CD4-positive, alpha-beta T cell (primary cell): ENCODE data around the gene ADGRV1. TPM values are rescaled to one million over a fixed set of nuclear protein-coding genes. Genes with fewer than 3 reads are reported as not detected.

Experiments used
- ATAC-seq: fragments of 200-7000 bp; cut with Tn5 transposase; one replicate; pipeline ENCODE4 v1.10.0; 2022; ENCODE audit warnings: mild to moderate bottlenecking; ENCODE audit not compliant: poor library complexity
- CTCF ChIA-PET: fragments of 350-600 bp; sonication (Branson Sonifier 250); formaldehyde crosslinking; loops from one replicate; lab custom pipeline; 2021; ENCODE audit warnings: antibody characterized with exemption, inconsistent platforms; lab: Charles Lee
- POLR2A ChIA-PET: fragments of 350-600 bp; sonication (Branson Sonifier 250); formaldehyde crosslinking; loops from one replicate; lab custom pipeline; 2021; ENCODE audit warnings: antibody characterized with exemption, inconsistent platforms; lab: Charles Lee
- DNase-seq, 14 experiments: peaks; one replicate each; pipeline ENCODE4 v3.0.0-alpha.2; 2013 to 2020; ENCODE audit warnings: mixed read lengths in 2 of 14
- H3K27ac ChIP-seq, 2 donors: one replicate each; pipeline versions ENCODE4 v1.5.1 to v1.7.0; 2013; ENCODE audit warnings: low read length in 2 of 2, low read depth in 1 of 2, mild to moderate bottlenecking in 1 of 2
- H3K27me3 ChIP-seq, 2 experiments: 1 replicate in 1 of 2; 2 replicates in 1 of 2; pipeline versions ENCODE4 v1.6.1 to v1.7.0; 2013; ENCODE audit warnings: low read length in 2 of 2, control low read depth in 1 of 2, mild to moderate bottlenecking in 1 of 2, moderate library complexity in 1 of 2; ENCODE audit not compliant: insufficient read depth in 2 of 2, control insufficient read depth in 1 of 2
- H3K36me3 ChIP-seq: one replicate; pipeline ENCODE4 v1.6.1; 2013; ENCODE audit warnings: low read length, control low read depth; ENCODE audit not compliant: insufficient read depth
- H3K4me1 ChIP-seq: one replicate; pipeline ENCODE4 v1.6.1; 2013; ENCODE audit warnings: low read length, control low read depth; ENCODE audit not compliant: insufficient read depth
- H3K4me3 ChIP-seq: one replicate; pipeline ENCODE4 v1.5.1; 2013; ENCODE audit warnings: mild to moderate bottlenecking, low read length, moderate library complexity
- H3K9me3 ChIP-seq, 2 experiments: 1 replicate in 1 of 2; 2 replicates in 1 of 2; pipeline versions ENCODE4 v1.6.1 to v1.7.0; 2013; ENCODE audit warnings: low read length in 2 of 2, mild to moderate bottlenecking in 2 of 2, control low read depth in 1 of 2, moderate library complexity in 1 of 2; ENCODE audit not compliant: control insufficient read depth in 1 of 2, insufficient read depth in 1 of 2
- H3K27ac Mint-ChIP-seq: one replicate; pipeline ENCODE4 v1.8.0; 2020; ENCODE audit warnings: mixed read lengths
- H3K27me3 Mint-ChIP-seq: one replicate; pipeline ENCODE4 v1.8.0; 2021; ENCODE audit warnings: mixed read lengths
- H3K36me3 Mint-ChIP-seq: one replicate; pipeline ENCODE4 v1.8.0; 2021; ENCODE audit warnings: low read depth, mixed read lengths
- H3K4me1 Mint-ChIP-seq: one replicate; pipeline ENCODE4 v1.8.0; 2021; ENCODE audit warnings: low read depth, mixed read lengths
- H3K4me3 Mint-ChIP-seq: one replicate; pipeline ENCODE4 v1.8.0; 2020; ENCODE audit warnings: mild to moderate bottlenecking, mixed read lengths
- H3K9me3 Mint-ChIP-seq: one replicate; pipeline ENCODE4 v1.8.0; 2020; ENCODE audit warnings: mixed read lengths
- intact Hi-C, 2 experiments: fragments of 100-400 bp; cut with DNase I in 1 of 2; cut with micrococcal nuclease in 1 of 2; formaldehyde crosslinking; loops; one replicate each; pipeline versions ENCODE4 v1.15.1 to v1.9.0; 2023 to 2025; cut with DNase I, micrococcal nuclease
- total RNA-seq, 174 experiments: library from RNA in 2 of 174; stranded (reverse) in 2 of 174; gene quantifications; one replicate each; pipeline ENCODE4 v1.2.3 and lab custom pipeline; 2021 to 2026
- TF ChIP-seq, protein P1 (sequence below): fragments of 200-600 bp; IDR thresholded peaks from one replicate; pipeline ENCODE4 v1.8.0; 2022; ENCODE audit warnings: antibody characterized with exemption, mild to moderate bottlenecking

ADGRV1 gene
- total RNA-seq, 2 experiments from 2014 or later, result 0.81 to 1.2 TPM

DNA sequence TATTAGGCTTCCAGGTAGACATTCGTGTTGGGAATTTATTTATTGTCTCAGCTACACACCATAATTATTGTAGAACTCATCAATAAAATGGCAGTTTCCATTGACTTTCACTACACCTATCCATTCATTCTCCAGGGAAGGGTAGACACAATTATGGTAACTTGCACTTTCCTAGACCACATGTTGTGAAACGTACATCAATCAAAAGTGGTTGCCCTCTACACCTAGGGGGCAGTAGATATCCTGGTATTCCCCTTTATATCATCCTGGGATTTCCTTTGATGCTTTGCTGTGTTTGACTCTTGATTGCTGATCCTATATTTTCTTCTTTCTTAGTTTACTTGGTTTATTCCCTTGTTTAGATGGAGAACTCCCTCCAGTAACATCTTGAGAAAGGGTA is 47.9 kb downstream of the ADGRV1 start:
- H3K36me3 Mint-ChIP-seq, result no peaks in the 10 kb centered on the region
- intact Hi-C loops, result loop anchor here in 1 of 2 experiments (10.0 kb wide), 1 partner anchor 172 kb away; no protein-coding TSS in a partner anchor
- TF ChIP-seq, protein P1, sequence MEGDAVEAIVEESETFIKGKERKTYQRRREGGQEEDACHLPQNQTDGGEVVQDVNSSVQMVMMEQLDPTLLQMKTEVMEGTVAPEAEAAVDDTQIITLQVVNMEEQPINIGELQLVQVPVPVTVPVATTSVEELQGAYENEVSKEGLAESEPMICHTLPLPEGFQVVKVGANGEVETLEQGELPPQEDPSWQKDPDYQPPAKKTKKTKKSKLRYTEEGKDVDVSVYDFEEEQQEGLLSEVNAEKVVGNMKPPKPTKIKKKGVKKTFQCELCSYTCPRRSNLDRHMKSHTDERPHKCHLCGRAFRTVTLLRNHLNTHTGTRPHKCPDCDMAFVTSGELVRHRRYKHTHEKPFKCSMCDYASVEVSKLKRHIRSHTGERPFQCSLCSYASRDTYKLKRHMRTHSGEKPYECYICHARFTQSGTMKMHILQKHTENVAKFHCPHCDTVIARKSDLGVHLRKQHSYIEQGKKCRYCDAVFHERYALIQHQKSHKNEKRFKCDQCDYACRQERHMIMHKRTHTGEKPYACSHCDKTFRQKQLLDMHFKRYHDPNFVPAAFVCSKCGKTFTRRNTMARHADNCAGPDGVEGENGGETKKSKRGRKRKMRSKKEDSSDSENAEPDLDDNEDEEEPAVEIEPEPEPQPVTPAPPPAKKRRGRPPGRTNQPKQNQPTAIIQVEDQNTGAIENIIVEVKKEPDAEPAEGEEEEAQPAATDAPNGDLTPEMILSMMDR, result no peak
- H3K27me3 Mint-ChIP-seq, result peaks cover 41% of the 10 kb centered on the region
- no peaks in the 10 kb centered on the region for H3K4me1 ChIP-seq
- ChIA-PET POLR2A (no interaction called here), CTCF (no interaction called here)
- H3K27ac Mint-ChIP-seq, result no peak overlapping the region
- no peak overlapping the region for H3K4me3 Mint-ChIP-seq
- no peak for ATAC-seq
- no peaks in the 10 kb centered on the region for H3K9me3 ChIP-seq
- no peaks in the 10 kb centered on the region for H3K36me3 ChIP-seq
- H3K27ac ChIP-seq, result no peak overlapping the region
- H3K27me3 ChIP-seq, result no peaks in the 10 kb centered on the region
- no peaks in the 10 kb centered on the region for H3K9me3 Mint-ChIP-seq
- no peaks in the 10 kb centered on the region for H3K4me1 Mint-ChIP-seq
- no peak overlapping the region for H3K4me3 ChIP-seq
- no peak for DNase-seq

DNA sequence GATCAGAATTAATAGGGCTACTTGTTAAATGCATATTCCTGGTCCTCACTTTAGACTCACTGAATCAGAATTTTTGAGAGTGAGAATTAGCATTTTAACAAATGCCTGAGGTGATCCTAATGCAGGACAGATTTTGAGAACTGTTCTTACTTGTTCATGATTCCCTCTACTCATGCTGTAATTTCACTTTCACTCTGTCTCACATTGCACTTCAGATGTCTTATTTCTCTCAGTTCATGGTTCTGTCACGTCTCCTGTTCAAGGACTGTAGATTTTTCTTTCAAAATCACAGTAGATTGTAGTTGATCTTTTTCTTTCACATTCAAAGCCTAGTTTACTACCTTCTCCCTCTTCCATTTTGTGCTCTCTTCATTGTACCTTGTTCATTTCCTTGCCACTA is 54.3 kb downstream of the ADGRV1 start:
- no peak overlapping the region for H3K27ac Mint-ChIP-seq

DNA sequence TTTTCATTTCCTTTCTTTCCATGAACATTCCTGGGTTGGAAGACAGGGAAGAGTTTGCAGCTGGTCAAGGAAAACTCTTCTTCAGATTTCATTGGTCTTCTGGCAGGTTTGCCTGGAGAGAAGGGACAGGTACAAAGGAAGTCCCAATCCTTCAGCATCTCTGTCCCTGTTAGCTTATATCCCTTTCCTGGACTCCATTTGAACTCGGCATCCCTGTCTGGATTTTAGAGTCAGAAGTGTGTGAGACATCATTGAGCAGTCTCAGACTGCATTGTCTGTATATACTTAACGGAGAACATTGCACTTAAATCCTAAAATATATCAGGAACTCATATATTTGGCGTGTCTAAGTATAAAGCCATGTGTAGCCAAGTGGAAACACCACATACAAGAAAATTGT is 54.9 kb downstream of the ADGRV1 start:
- Mint-ChIP-seq H3K36me3 (no peaks in the 10 kb centered on the region), H3K27me3 (peaks cover 12% of the 10 kb centered on the region), H3K4me3 (no peak overlapping the region), H3K4me1 (no peaks in the 10 kb centered on the region), H3K27ac (no peak overlapping the region), H3K9me3 (no peaks in the 10 kb centered on the region)
- Histone ChIP-seq H3K9me3 (no peaks in the 10 kb centered on the region), H3K36me3 (no peaks in the 10 kb centered on the region), H3K27me3 (no peaks in the 10 kb centered on the region), H3K4me1 (no peaks in the 10 kb centered on the region), H3K27ac (no peak overlapping the region), H3K4me3 (no peak overlapping the region)
- CTCF ChIA-PET, result no interaction called here
- TF ChIP-seq, protein P1, result no peak
- intact Hi-C loops, result no loop called here
- ATAC-seq (no peak), DNase-seq (no peak)
- POLR2A ChIA-PET, result no interaction called here

More for the DNA sequence above, 54.3 kb downstream of the ADGRV1 start:
- no peak overlapping the region for H3K4me3 ChIP-seq
- no peaks in the 10 kb centered on the region for H3K36me3 ChIP-seq
- peaks cover 12% of the 10 kb centered on the region for H3K27me3 Mint-ChIP-seq
- no peaks in the 10 kb centered on the region for H3K27me3 ChIP-seq
- DNase-seq, result no peak
- POLR2A ChIA-PET, result no interaction called here
- CTCF ChIA-PET, result interaction anchor here (1.2 kb wide), 1 partner anchor 23 kb away, joined by 4 read pairs; no protein-coding TSS in a partner anchor
- TF ChIP-seq, protein P1, result no peak
- no peaks in the 10 kb centered on the region for H3K9me3 ChIP-seq
- H3K4me1 ChIP-seq, result no peaks in the 10 kb centered on the region
- no peaks in the 10 kb centered on the region for H3K9me3 Mint-ChIP-seq
- no peaks in the 10 kb centered on the region for H3K36me3 Mint-ChIP-seq
- intact Hi-C loops, result no loop called here
- no peak for ATAC-seq
- no peaks in the 10 kb centered on the region for H3K4me1 Mint-ChIP-seq
- H3K4me3 Mint-ChIP-seq, result no peak overlapping the region
- no peak overlapping the region for H3K27ac ChIP-seq
